Putamen (tissue), 1 donor: ENCODE results near the gene RAB37.

Experiments
- DNase-seq: peaks from one replicate; pipeline ENCODE4 v3.0.0-alpha.2; 2016; ENCODE audit warnings: low spot score

The RAB37 gene

GRCh38 chr17:74728033-74728701 lies 8.9 kb upstream of the RAB37 start:
- DNase-seq = no peak

- DNase-seq = no peak
These were observed 8.4 kb upstream of the RAB37 start for GRCh38 chr17:74728702-74729075.

GRCh38 chr17:74729368-74729767 lies 7.7 kb upstream of the RAB37 start:
- DNase-seq = no peak

- DNase-seq = no peak
These were observed 7.2 kb upstream of the RAB37 start for GRCh38 chr17:74729866-74730265.

- no peak for DNase-seq
These were observed 6.3 kb upstream of the RAB37 start for GRCh38 chr17:74730491-74731346.

- no peak for DNase-seq
These were observed 5.8 kb upstream of the RAB37 start for GRCh38 chr17:74731347-74731605.

GRCh38 chr17:74732042-74732867 lies 4.8 kb upstream of the RAB37 start:
- no peak for DNase-seq

- DNase-seq = no peak
These were observed 3.5 kb upstream of the RAB37 start for GRCh38 chr17:74733365-74734122.

GRCh38 chr17:74734256-74734655 lies 2.8 kb upstream of the RAB37 start:
- DNase-seq = no peak

GRCh38 chr17:74737299-74738050 lies 419 bp downstream of the RAB37 start:
- no peak for DNase-seq

GRCh38 chr17:74738051-74738996 lies 1.3 kb downstream of the RAB37 start:
- no peak for DNase-seq

GRCh38 chr17:74739227-74739831 lies 2.3 kb downstream of the RAB37 start:
- DNase-seq = no peak

- no peak for DNase-seq
These were observed 3.1 kb downstream of the RAB37 start for GRCh38 chr17:74740173-74740572.

GRCh38 chr17:74740641-74741387 lies 3.8 kb downstream of the RAB37 start:
- DNase-seq = no peak

GRCh38 chr17:74742153-74742515 lies 5.1 kb downstream of the RAB37 start:
- no peak for DNase-seq

- no peak for DNase-seq
These were observed 6.0 kb downstream of the RAB37 start for GRCh38 chr17:74742978-74743545.

GRCh38 chr17:74743755-74744154 lies 6.7 kb downstream of the RAB37 start:
- no peak for DNase-seq

GRCh38 chr17:74744349-74744713 lies 7.3 kb downstream of the RAB37 start:
- no peak for DNase-seq
